ENCODE results near the gene ERFL.

ERFL gene

GRCh38 chr19:41912899-41913537, 15.2 kb downstream of the ERFL start:
- DNase-seq, result no peak

GRCh38 chr19:41911889-41912731, 16.1 kb downstream of the ERFL start:
- no peak for DNase-seq

GRCh38 chr19:41910992-41911888, 17.0 kb downstream of the ERFL start:
- DNase-seq, result no peak

GRCh38 chr19:41910240-41910991, 17.8 kb downstream of the ERFL start:
- no peak for DNase-seq

GRCh38 chr19:41909706-41910105, 18.5 kb downstream of the ERFL start:
- DNase-seq, result no peak

GRCh38 chr19:41908724-41909464, 19.4 kb downstream of the ERFL start:
- DNase-seq, result no peak

GRCh38 chr19:41907994-41908615, 20.1 kb downstream of the ERFL start:
- no peak for DNase-seq

- DNase-seq, result no peak
Measured at GRCh38 chr19:41906916-41907680, 21.2 kb downstream of the ERFL start.

- DNase-seq, result no peak
Measured at GRCh38 chr19:41906271-41906670, 22.0 kb downstream of the ERFL start.

- DNase-seq, result no peak
Measured at GRCh38 chr19:41905273-41906002, 22.8 kb downstream of the ERFL start.

- no peak for DNase-seq
Measured at GRCh38 chr19:41904118-41904870, 24.0 kb downstream of the ERFL start.

GRCh38 chr19:41903193-41903953, 24.9 kb downstream of the ERFL start:
- DNase-seq, result no peak

GRCh38 chr19:41902594-41902993, 25.7 kb downstream of the ERFL start:
- DNase-seq, result no peak

- DNase-seq, result no peak
Measured at GRCh38 chr19:41901707-41902360, 26.4 kb downstream of the ERFL start.

GRCh38 chr19:41898235-41898634, 30.0 kb downstream of the ERFL start:
- DNase-seq, result no peak

- no peak for DNase-seq
Measured at GRCh38 chr19:41897820-41898219, 30.4 kb downstream of the ERFL start.

- no peak for DNase-seq
Measured at GRCh38 chr19:41897181-41897580, 31.1 kb downstream of the ERFL start.

GRCh38 chr19:41896581-41896942, 31.7 kb downstream of the ERFL start:
- DNase-seq, result no peak
